Fibroblast of lung (primary cell): Measurements from ENCODE around the gene PC. TPM values are rescaled to one million over a fixed set of nuclear protein-coding genes. Genes with fewer than 3 reads are reported as not detected.
"Not testable (repeated sequence)": the region's sequence is repeated elsewhere in the genome, so short reads cannot be mapped to it uniquely, and the experiment has no call there.

Experiments
- DNase-seq, 2 donors: peaks; one replicate each; pipeline versions ENCODE4 v3.0.0 to v3.0.0-alpha.2; 2010; ENCODE audit warnings: low read depth in 2 of 2
- H2AFZ ChIP-seq: 2 replicates; pipeline ENCODE4 v1.5.1; 2012; ENCODE audit warnings: low read length, control low read depth, inconsistent platforms
- H3K27ac ChIP-seq: 2 replicates; pipeline ENCODE4 v1.5.1; 2011; ENCODE audit warnings: low read length, control low read depth; ENCODE audit not compliant: insufficient read depth
- H3K27me3 ChIP-seq: 2 replicates; pipeline ENCODE4 v1.5.1; 2011; ENCODE audit warnings: mild to moderate bottlenecking, low read length; ENCODE audit not compliant: control insufficient read depth, insufficient read depth
- H3K36me3 ChIP-seq: 2 replicates; pipeline ENCODE4 v1.5.1; 2011; ENCODE audit warnings: low read length; ENCODE audit not compliant: control insufficient read depth, insufficient read depth
- H3K4me1 ChIP-seq: 2 replicates; pipeline ENCODE4 v1.5.1; 2011; ENCODE audit warnings: low read length; ENCODE audit not compliant: control insufficient read depth, insufficient read depth; ENCODE audit errors: extremely low read depth
- H3K4me2 ChIP-seq: 2 replicates; pipeline ENCODE4 v1.5.1; 2011; ENCODE audit warnings: low read length, control low read depth; ENCODE audit not compliant: insufficient read depth; ENCODE audit errors: extremely low read depth
- H3K4me3 ChIP-seq, 4 experiments: fragments of 200-600 bp in 1 of 4; sonication (generic) in 1 of 4; replicated peaks in 1 of 4; 2 replicates each; pipeline ENCODE4 v1.5.1; 2011 to 2016; ENCODE audit warnings: low read length in 4 of 4, low read depth in 3 of 4, mild to moderate bottlenecking in 3 of 4, control low read depth in 2 of 4, inconsistent platforms in 1 of 4, mixed read lengths in 1 of 4; ENCODE audit not compliant: insufficient read depth in 1 of 4; ENCODE audit errors: control extremely low read depth in 1 of 4
- H3K79me2 ChIP-seq: 2 replicates; pipeline ENCODE4 v1.5.1; 2012; ENCODE audit warnings: mild to moderate bottlenecking, low read length, inconsistent platforms; ENCODE audit not compliant: control insufficient read depth, insufficient read depth
- H3K9ac ChIP-seq: 2 replicates; pipeline ENCODE4 v1.5.1; 2011; ENCODE audit warnings: mild to moderate bottlenecking, low read length, control low read depth; ENCODE audit not compliant: insufficient read depth
- H3K9me3 ChIP-seq: 2 replicates; pipeline ENCODE4 v1.5.1; 2012; ENCODE audit warnings: low read depth, low read length; ENCODE audit not compliant: control insufficient read depth, insufficient read depth
- H4K20me1 ChIP-seq: 2 replicates; pipeline ENCODE4 v1.5.1; 2011; ENCODE audit warnings: low read length; ENCODE audit not compliant: control insufficient read depth, insufficient read depth; ENCODE audit errors: extremely low read depth
- EZH2 ChIP-seq: IDR thresholded peaks from 2 replicates; pipeline ENCODE4 v1.5.1; 2012; ENCODE audit warnings: low read length, control low read depth, mild to moderate bottlenecking; ENCODE audit errors: missing control alignments
- polyA plus RNA-seq, 2 donors: library from polyadenylated mRNA; depleted of rRNA in 1 of 2; stranded (reverse) in 1 of 2; unstranded in 1 of 2; fragments of >200 nt; gene quantifications; 2 replicates each; pipeline ENCODE4 v1.2.1, GENCODE V29; 2011 to 2012; ENCODE audit warnings: missing spikeins in 1 of 2
- total RNA-seq: library from RNA; depleted of rRNA; stranded (reverse); fragments of >200 nt; gene quantifications from 2 replicates; pipeline ENCODE4 v1.2.1, GENCODE V29; 2014
- TF ChIP-seq, protein P1 (sequence below), 2 donors: IDR thresholded peaks in 1 of 2; conservative IDR thresholded peaks in 1 of 2; 1 replicate in 1 of 2; 2 replicates in 1 of 2; pipeline ENCODE4 v1.5.1; 2011 to 2012; ENCODE audit warnings: low read length in 2 of 2, control low read depth in 1 of 2, inconsistent platforms in 1 of 2, low read depth in 1 of 2, mild to moderate bottlenecking in 1 of 2

Gene PC
- total and polyA plus RNA-seq, 2 donors (not counting 1 experiment from before 2014, with no cell fraction given), result 5.1 to 22.8 TPM

DNA sequence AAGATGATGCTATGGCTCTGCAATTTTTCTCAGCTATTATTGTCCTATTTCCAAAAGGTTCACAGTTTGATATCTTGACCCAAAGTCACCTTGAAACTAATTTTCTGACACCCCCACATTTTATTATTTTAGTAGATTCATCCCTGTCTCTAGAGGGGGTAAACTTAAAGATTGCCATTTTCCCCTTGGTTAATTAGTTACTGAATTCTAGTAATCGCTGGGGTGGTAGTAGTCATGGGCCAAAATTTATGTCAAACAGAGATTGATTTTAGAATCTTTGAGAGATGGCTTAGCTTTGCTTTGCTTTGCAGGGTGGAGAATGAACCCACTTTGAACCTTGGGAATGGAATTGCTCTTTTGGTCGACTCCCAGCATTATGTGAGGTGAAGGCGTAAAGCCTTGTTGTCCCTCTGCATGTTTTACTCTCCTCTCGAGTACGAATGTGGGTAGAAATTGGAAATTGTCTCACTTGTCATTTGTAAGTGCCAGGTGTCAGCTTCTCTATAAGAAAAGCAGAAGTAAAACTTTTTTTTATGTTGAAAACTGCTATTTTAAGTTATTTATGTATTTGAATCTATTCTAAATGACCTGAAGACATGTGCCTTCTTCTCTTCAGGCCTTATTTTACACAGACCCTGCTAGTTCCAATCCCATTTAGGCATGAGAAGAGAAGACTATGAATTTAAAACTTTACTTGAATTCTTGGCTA, 157.3 kb downstream of the PC start:
- Histone ChIP-seq H3K79me2 (no peaks in the 10 kb centered on the region), H3K4me2 (no peak overlapping the region), H3K9me3 (no peaks in the 10 kb centered on the region), H3K4me3 (no peak overlapping the region), H3K9ac (no peak overlapping the region), H2AFZ (no peak overlapping the region), H3K4me1 (no peaks in the 10 kb centered on the region), H3K27me3 (no peaks in the 10 kb centered on the region), H4K20me1 (no peaks in the 10 kb centered on the region), H3K27ac (no peak overlapping the region), H3K36me3 (no peaks in the 10 kb centered on the region)
- DNase-seq, result no peak
- TF ChIP-seq, protein P1, sequence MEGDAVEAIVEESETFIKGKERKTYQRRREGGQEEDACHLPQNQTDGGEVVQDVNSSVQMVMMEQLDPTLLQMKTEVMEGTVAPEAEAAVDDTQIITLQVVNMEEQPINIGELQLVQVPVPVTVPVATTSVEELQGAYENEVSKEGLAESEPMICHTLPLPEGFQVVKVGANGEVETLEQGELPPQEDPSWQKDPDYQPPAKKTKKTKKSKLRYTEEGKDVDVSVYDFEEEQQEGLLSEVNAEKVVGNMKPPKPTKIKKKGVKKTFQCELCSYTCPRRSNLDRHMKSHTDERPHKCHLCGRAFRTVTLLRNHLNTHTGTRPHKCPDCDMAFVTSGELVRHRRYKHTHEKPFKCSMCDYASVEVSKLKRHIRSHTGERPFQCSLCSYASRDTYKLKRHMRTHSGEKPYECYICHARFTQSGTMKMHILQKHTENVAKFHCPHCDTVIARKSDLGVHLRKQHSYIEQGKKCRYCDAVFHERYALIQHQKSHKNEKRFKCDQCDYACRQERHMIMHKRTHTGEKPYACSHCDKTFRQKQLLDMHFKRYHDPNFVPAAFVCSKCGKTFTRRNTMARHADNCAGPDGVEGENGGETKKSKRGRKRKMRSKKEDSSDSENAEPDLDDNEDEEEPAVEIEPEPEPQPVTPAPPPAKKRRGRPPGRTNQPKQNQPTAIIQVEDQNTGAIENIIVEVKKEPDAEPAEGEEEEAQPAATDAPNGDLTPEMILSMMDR (conservative IDR thresholded peaks at IDR 0.05 in 1 of 2, IDR thresholded peaks at IDR 0.05 in 1 of 2; ENCODE audit: low read depth in 1 of 2, low read length in 2 of 2), result no peak
- no peak for TF ChIP-seq EZH2

GRCh38 chr11:66799815-66800214, 158.4 kb downstream of the PC start:
- not testable (repeated sequence) for H3K9me3 ChIP-seq, H3K36me3 ChIP-seq, H4K20me1 ChIP-seq

More at GRCh38 chr11:66799815-66800214, 158.4 kb downstream of the PC start:
- H3K4me2 ChIP-seq, H3K27ac ChIP-seq, DNase-seq, H3K27me3 ChIP-seq, H3K4me3 ChIP-seq, H3K79me2 ChIP-seq, H3K4me1 ChIP-seq, H2AFZ ChIP-seq, H3K9ac ChIP-seq: not testable (repeated sequence)

Other genes with a start within 250 kb of the PC start
- 0.51 and 0.99 TPM in 2 replicates for gene SPTBN2, start 229.2 kb downstream of the PC start, total RNA-seq
- 0.09 and 0.53 TPM in 2 replicates for gene SPTBN2, start 229.2 kb downstream of the PC start, polyA plus RNA-seq
- 13.4 and 14.4 TPM in 2 replicates for gene RCE1, start 114.9 kb downstream of the PC start, total RNA-seq
- 7.0 and 9.4 TPM in 2 replicates for gene RCE1, start 114.9 kb downstream of the PC start, polyA plus RNA-seq
- 10.5 and 14.5 TPM in 2 replicates for gene LRFN4, start 101.3 kb downstream of the PC start, total RNA-seq
- gene LRFN4, start 101.3 kb downstream of the PC start, polyA plus RNA-seq, result 3.8 and 5.7 TPM in 2 replicates
- gene C11orf86, start 16.9 kb upstream of the PC start, total RNA-seq, result not detected in 2 replicates
- not detected in 2 replicates for gene C11orf86, start 16.9 kb upstream of the PC start, polyA plus RNA-seq
- gene SYT12, start 64.8 kb upstream of the PC start, total RNA-seq, result under 0.01 and 0.26 TPM in 2 replicates
- 0.07 TPM in 1 of 2 replicates, not detected in the other for gene SYT12, start 64.8 kb upstream of the PC start, polyA plus RNA-seq
- 12.9 and 13.4 TPM in 2 replicates for gene RHOD, start 98.5 kb upstream of the PC start, total RNA-seq
- gene RHOD, start 98.5 kb upstream of the PC start, polyA plus RNA-seq, result 4.7 and 11.6 TPM in 2 replicates
- 33.1 and 42.6 TPM in 2 replicates for gene KDM2A, start 160.9 kb upstream of the PC start, total RNA-seq
- 36.4 and 39.2 TPM in 2 replicates for gene KDM2A, start 160.9 kb upstream of the PC start, polyA plus RNA-seq